Measurements from ENCODE around the gene NT5C.

The NT5C gene

DNA sequence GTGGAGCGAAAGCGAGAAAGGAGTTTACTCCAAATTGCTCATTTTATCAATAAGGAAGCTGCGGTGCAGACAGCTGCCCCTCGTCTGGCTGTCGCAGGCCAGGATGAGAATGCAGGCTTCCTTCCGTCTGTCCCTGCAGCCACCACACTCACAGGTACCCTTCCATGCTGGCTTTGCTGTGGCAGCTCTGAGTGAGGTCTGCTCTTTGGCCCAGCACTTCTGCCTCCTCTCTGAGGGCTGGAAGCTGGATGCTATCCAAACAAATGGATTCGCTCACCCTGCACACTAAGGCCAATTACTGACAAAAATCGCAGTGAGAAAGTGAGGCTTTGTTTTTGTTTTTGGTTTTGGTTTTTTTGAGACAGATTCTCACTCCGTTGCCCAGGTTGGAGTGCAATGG lies 14.8 kb downstream of the NT5C start:
- DNase-seq (ENCODE audit: low spot score), result no peak

GRCh38 chr17:75115555-75115954 lies 16.0 kb downstream of the NT5C start:
- DNase-seq (ENCODE audit: low spot score), result no peak

GRCh38 chr17:75114552-75115314 lies 16.8 kb downstream of the NT5C start:
- DNase-seq (ENCODE audit: low spot score), result no peak

GRCh38 chr17:75113798-75114551 lies 17.6 kb downstream of the NT5C start:
- DNase-seq (ENCODE audit: low spot score), result peak; percentile 95

- DNase-seq (ENCODE audit: low spot score), result no peak
These were observed 19.7 kb downstream of the NT5C start for GRCh38 chr17:75111777-75112335.

DNA sequence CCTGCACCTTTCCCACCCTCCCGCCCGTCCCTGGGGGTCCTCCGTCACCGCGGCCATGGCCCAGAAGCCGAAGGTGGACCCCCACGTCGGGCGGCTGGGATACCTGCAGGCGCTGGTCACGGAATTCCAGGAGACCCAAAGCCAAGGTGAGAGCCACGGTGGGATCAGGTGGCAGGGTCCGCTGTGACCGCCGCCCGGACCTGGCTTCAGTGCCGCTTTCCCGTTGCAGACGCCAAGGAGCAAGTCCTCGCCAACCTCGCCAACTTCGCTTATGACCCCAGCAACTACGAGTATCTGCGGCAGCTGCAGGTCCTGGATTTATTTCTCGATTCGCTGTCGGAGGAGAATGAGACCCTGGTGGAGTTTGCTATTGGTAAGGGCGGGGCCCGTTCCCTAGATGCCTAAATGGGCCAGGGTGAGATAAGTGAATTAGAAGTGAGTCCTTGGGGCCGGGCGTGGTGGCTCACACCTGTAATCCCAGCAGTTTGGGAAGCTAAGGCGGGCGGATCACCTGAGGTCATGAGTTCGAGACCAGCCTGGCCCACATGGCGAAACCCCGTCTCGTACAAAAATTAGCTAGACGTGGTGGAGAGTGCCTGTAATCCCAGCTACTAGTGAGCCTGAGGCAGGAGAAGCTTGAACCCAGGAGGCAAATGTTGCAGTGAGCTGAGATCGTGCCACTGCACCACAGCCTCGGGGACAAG lies 21.2 kb downstream of the NT5C start:
- DNase-seq (ENCODE audit: low spot score), result no peak

DNA sequence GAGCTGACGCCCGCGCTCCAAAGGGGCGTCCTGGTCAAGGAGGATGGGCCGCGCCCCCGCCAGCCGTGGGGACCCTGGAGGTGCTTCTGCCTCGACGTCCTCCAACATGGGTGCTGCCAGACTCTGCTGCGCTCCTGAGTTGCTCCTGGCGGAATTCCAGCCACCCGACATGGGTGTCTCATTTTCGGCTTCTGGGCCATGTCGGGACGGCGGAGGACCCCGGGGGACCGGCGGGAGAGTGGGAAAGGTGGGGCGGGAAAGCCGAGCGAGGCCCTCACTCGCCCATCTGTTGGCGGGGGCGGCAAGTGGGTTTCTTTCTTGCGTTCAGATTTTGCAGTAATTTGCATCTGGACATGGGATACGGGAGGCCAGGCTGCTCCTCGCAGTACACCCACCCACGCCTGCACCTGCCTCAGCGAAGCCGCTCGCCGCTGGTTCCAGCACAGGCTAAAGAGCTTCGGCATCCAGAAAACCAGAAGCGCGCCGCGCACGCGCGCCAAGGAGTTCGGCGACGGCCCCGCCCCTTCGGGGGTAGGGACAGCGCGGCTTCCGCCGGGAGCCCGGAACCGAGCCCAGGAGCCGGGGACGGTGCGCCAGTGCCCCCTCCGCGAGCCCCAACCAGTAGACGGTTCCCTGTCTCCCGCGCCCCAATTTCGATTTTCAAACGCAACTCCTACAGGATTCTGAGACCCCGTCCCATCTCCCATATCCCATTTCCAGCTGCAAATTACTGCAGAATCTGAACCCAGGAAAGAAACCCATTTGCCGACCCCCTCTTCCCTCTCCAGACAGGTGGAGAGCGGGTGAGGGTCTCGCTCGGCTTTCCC lies 21.9 kb downstream of the NT5C start, which contains the start of gene ARMC7:
TSS of gene ARMC7 (plus strand) at position 563 of the 827 bp plus-strand sequence. CDS start 320 bp downstream, outside the sequence.
- DNase-seq (ENCODE audit: low spot score), result peak; percentile 92

DNA sequence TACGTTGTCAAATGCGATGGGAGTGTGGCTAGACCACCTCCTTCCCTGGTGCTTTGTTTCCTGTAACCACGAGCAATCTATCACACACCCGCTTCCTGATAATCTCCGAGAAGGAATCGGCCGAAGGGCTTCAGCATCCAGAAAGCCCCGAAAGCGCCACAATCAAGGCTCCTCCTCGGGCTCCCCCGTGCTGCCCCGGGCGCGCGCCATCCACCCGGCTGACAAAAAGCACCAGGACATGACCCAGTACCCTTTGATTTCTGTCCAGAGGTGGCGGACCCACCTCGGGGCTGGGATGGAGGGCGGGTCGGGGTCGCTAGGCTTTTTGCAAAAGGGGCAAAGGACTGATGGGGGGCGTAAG lies 22.5 kb downstream of the NT5C start:
- DNase-seq (ENCODE audit: low spot score), result no peak

GRCh38 chr17:75108193-75108592 lies 23.3 kb downstream of the NT5C start:
- DNase-seq (ENCODE audit: low spot score), result no peak

DNA sequence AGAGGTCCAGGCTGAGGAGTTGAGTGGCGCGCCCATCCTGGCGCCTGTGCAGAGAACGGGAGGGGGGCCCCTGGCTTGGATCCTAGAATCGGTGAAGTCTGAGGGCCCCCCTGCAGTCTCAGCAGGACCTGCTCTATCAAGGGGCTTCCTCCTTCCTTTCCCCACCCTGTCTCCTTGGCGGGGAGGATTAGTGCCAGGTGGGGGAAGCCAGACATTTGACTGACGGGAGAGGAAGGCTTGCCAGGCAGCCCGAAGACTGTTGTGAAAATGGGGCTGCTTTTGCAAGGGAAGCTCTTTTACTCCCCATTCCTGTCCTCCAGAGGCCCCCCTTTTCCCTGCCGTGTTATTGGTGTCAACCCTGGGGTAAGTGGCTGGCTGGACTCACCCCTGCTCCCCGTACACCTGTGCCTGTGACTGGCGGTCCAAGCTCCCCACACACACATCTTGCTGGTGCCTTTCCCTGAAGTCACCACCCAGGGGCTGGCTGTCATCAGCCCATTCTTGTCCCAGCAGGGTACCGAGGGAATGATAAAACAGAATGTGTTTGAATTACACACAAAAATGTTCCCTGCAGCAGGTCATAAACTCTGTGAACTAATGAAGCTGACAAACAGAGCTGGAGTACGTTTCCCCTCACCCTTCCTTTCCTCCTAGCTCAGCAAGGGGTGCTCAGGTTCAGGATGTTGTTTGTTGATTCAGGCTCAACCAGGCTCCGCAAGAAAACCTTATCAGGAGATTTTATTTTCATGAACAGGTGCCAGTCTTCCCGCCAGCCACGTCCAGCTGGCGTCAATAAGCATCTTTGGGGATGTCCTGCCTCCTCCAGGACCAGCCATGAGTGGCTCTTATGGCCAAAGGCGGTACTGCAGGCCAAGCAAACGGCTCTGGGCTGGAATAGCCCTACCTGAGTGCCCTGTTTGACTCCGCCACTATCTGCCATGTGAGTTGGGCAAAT lies 26.1 kb downstream of the NT5C start:
- DNase-seq (ENCODE audit: low spot score), result no peak

GRCh38 chr17:75103601-75104554 lies 27.7 kb downstream of the NT5C start:
- DNase-seq (ENCODE audit: low spot score), result no peak

DNA sequence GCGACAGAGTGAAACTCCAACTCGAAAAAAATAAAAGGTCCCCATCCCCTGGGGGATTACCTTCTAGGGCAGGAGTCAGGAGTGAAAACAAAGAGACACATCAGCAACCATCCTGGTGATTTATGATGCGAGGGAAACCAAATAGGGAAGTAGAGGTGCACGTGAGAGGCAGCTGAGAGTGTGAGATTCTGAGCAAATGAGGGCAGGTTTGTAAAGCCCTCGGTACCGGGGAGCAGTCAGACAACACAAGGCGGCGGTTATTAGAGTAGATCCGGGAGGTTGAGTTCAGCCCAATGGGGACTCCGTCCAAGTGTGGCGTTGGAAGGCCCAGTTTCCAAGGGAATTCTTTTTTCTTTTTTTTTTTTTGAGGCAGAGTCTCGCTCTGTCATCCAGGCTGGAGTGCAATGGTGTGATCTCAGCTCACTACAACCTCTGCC lies 29.1 kb downstream of the NT5C start:
- no peak for DNase-seq (ENCODE audit: low spot score)

GRCh38 chr17:75099881-75100595 lies 31.5 kb downstream of the NT5C start:
- no peak for DNase-seq (ENCODE audit: low spot score)

GRCh38 chr17:75098861-75099260 lies 32.7 kb downstream of the NT5C start:
- no peak for DNase-seq (ENCODE audit: low spot score)

GRCh38 chr17:75097865-75098264 lies 33.7 kb downstream of the NT5C start:
- DNase-seq (ENCODE audit: low spot score), result no peak

GRCh38 chr17:75096082-75096625 lies 35.4 kb downstream of the NT5C start:
- no peak for DNase-seq (ENCODE audit: low spot score)

DNA sequence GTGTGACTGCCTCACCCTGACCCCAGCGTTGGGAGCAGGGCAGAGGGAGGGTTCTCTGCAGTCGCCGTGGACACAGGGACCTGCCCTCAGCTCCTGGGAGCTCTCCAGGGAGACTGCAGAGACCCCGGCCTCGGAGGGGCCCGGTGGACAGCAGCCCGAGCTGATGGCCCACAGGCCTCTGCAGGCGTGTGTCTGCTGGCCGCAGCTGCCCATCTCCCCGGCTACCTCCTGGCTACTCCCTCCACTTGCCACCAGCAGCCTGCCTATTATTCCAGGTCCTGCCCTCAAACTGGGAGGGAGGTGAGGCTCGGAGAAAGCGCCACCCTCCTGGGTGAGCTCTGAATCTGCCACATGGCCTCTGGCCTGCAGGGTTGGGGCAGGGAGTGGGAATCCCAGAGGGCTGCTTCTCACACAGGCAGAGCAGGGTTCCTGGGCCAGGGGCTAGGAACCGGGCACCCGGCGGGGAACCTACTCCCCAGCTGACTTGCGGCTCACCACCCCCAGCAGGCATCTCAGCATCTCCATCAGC lies 36.6 kb downstream of the NT5C start:
- no peak for DNase-seq (ENCODE audit: low spot score)
